Measurements from ENCODE around the gene CTBP2.

The CTBP2 gene

DNA sequence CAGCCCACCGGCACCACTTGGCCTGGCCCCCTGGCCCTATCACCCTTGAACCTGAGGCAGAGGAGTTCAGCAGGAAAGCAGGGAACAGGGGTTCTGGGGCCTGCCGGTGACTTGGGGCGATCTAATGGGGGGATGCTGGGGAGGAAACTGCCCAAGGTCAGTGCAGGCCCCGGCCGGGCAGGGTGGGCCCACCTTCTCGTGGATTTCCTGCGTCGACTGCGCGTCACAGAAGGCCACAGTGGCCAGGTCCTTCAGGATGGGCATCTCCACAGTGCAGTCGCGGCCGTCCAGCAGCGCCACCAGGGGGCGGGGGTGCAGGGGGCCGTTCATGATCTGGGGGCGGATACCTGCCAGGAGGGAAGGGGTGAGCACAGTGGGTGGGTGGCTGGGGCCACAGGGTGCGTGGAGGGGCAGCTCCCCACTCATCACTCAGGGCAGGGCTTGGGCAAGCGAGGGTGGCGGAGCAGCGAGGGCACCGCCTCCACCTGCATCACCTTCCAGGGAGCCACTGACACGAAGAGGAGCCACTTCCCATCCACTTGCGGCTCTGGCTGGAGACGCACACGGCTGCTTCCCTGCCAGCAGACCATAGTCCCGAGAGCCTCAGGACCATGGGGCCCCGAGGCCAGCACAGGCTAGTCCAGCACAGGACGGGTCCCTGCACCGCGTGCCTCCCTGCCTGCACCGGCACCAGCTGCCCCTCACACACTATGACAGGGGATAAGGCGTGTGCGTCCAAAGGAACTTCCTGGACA lies 157.0 kb downstream of the CTBP2 start:
- DNase-seq = no peak

DNA sequence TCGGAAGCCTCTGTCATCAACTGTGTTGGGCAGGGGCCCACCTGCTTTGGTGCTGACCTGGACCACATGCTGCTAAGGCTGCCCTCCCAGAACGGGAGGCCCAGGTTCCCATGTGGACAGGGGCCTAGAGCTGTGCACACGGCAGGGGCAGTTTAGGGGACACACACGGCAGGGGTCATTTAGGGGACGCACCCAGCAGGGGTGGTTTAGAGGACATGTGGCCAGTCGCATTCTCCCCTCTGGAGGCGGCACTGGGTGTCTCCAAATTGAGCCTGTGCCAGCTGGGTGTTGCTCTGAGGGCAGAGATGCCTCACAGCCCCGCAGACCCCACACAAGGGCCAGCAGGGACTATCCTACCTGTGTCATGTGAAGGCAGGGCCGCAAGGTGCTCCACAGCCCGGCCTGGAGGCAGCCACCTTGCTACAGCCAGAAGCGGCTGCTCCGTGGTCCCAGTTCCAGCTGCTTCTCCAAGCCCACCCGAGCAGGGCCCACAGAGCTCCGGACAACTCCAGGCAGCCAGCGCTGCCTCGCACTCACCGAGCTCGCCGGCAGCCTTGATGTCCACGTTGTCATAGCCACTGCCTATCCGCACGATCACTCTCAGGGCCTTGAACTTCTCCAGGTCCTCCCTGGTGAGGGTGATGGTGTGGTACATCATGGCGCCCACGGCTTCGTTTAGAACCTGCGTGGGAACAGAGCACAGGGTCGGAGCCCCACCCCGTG lies 157.8 kb downstream of the CTBP2 start:
- no peak for DNase-seq

DNA sequence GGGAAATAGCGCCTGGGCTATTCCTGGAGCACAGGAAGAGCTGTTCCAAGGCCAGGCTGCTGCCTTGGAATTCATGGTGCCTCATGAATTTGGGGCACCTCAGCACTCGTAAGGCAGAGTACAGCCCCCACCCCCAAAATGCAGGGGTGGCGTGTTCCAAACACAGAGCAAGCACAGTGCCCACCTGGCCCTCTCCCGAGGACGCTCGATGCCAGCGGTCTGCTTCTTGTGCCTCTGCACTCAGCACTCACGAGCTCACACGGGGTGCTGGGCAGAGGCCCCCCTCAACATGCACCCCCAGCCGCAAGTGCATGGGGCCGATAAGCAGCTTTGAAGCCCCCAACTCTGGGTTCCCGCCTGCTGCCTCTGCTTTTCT lies 158.3 kb downstream of the CTBP2 start:
- DNase-seq = no peak

DNA sequence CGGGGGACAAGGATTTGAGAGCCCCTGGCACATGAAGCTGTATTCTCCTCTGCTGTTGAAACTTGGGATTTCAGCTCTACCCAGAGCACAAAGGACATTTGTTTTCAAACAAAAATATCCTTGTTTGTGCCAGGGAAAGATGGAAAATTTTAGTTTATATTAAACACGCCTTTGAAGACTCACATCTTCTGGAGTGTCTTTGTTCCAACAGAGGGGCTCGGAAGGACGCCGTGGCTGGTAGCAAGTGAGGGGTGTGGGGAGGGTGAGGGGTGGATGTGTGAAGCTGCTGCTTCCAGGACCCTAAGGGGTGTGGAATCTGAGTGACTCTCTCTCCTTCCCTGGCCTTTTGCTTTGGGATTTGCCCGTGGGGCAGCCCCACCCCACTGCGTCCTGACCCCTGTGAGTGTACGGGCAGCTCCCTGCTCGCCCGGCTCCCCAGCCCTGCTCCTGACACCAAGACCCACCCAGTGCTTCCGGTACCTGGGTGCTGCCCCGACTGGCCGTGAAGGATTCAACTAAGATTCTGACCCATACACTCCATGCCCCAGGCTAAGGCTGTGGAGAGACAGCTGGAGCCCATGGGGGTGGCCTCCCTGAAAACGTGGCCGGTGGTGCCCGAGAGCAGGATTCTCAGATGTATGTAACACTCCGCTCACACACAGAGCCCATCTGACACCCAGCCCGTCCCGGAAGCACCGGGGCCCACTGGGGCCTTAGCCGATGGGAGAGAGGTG lies 158.9 kb downstream of the CTBP2 start:
- no peak for DNase-seq

DNA sequence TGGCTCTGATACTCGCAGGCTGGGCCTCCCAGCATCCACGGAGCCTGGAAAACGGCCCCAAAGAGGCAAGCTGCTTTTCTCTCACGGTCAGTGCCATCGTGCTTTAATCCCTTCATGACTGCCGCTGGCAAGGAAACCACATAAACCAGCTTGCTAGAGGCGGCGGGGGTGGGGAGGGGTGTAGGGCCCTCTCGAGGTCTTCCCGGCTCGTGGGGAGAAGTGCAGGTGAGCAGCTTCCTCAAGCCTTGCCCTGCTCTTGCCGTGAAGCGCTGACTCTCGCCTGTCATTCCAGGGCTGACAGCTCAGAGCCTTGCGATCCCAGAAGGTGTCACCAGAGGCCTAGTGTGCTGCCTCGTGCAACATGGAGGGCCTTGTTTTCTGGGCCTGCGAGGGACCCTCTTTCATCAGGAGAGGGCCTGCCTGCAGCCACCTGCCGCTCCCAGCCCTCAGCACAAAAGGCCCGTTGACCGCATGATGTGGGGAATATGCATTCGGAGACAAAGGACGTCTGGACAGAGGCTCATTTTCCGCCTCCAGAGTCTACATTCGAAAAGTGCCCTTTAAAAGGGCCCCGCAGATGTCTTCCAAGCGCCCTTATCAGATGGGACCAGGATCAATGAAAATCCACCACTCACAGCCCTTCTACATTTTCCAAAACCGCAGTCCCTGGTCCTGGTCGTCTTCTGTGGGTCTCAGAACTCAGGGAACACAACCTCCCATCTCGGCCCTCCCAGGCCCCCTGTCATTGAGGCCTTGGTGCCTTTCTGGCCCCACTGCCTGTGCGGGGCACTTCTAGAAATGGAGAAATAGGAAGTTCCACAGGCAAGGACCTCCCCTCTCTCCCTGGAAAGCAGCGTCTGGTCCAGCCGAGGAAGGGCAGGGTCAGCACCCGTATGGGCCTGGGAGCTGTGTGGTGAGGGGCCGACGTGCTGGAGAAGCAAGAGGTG lies 159.7 kb downstream of the CTBP2 start:
- no peak for DNase-seq

DNA sequence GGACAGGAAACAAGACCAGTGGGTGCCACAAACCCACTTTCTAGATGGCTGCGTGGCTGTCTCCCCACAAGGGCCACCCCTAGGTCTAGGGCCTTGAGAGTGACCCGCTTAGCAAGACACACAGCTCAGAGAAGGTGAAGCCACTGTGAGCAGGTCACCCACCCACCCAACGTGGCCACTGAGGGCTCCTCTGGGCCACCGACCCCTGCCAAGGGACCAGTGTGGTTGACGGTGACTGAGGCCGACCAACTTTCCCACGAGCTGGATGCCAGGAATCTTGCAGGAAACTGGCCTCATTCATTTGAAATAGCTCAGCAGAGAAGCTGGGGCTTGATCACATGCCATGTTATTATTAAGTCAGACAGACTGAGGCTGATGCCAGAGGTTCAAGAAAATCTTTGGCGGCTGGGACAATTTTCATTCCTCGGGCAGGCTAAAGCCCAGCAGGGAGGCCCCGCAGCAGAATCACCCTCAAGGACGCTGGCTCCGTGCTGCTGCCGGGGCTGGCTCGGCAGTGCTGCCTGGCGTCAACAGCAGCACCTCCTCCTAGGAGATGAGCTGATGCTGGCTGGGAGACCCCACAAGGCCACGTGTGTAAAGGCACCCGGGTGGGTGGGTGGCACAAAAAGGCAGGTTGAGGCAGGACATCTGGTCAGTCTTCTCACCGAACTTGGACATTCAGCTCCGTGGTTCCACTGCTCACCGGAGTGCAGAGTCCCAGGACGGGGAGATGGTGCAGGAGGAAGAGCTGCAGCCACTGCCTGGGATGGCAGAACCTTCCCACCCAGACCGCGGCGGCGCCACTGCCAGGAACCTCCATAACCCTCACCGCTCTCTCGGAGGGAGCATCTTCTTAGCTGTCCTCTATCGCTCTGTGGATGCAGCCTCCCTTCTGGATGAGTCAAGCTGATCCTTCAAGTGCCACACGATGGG lies 160.7 kb downstream of the CTBP2 start:
- DNase-seq = no peak

DNA sequence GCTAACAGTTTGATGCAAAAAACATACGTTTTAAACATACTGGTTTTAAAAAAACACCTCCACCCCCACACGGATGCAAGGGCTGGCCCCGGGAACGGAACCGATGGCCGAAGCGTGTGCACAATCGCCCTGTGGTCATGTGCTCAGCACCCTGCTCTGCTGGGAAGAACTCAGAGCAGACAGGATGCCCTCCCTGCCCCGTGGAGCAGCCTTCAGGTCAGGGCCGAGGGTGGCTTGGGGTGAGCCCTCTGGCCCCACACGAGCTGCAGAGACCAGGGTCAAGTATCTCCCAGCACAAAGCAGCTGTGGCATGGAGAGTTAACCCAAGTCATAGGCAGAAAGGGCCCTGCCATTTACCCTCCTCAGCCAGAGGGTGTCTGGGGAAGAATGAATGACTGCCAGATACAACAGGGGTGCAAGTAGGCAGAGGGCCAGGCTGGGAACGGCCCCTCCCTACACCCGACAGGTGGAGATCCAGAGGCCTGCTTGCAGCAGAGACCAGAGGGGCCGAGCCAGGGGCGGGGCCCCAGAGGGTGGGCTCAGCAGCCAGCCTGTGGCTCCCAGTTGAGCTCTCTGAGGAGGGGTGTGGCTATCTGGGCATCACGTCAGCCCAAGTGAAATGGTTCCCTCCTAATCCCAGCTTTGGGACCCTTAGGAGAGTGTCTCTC lies 161.6 kb downstream of the CTBP2 start:
- no peak for DNase-seq

DNA sequence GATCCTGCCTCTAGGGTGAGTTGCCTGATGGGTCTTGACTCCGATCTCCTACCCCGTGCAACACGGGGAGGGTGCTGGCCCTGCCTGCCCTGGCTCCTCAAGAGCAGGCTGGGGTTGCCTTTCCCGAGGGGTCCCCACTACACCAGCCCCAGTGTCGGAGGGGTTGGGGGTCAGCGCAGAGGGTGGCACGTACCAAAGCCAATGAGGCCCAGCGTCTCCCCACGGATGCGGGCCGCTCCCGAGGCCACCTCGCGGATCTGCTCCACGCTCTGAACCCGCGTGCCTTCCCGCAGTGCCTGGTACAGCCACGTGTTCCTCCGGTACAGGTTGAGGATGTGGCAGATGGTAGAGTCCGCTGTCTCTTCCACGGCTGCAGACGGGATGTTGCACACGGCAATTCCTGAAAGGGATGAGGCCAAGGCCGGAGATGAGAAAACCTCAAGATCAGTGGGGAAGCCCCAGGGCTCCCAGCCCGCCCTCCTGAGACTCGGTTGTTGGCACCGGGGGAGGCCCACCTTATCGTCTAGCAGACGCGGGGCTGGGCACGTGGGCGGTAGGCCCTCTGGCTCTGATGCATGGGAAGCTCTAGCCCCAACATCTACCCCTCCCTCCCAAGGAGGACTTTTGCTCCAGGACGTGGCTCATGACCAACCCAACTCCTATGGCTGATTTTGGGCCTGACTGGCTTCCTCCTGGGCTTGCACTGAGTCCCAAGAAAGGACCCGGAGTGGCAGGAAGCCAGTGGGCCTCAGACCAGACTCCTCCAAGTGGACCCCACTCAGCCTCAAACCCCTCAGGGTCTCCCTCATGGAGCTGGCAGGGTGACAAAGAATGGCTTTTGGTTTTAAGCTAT lies 162.4 kb downstream of the CTBP2 start:
- no peak for DNase-seq

DNA sequence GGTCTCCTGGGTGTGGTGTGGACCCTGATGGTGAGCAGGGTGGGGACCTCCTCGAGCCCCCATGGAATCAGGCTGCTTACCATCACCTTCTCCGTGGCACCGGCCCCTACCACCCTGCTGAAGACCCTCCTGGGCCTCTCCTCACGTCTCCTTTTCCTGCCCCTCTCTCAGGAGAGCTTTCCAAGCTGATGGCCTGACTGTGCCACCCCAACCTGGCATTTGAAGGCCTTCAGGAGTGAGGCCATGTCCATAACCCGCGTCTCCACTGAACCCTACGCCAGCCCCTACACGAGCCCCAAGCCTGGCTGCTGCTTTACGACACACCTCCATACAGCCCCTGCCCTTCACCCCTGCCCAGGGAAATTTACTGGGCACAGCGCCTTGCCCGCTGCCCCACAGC lies 163.1 kb downstream of the CTBP2 start:
- DNase-seq = no peak

DNA sequence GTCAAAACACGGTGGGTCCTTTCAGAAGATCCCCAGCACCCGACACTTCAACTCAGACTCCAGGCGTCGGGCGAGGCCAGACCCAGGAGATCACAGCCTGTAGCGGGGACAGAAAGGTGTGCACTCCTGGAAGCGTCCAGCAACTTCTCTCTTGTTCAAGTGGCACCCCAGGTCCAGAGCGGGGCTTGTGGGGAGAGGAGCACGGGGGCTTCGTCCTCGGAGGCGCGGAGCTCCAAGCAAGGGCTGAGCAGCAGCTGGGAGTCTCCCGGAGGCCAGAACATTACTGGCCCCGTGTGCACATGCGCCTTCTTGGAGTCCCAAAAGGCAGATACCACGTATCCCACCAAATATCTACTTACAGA lies 163.5 kb downstream of the CTBP2 start:
- DNase-seq = no peak

DNA sequence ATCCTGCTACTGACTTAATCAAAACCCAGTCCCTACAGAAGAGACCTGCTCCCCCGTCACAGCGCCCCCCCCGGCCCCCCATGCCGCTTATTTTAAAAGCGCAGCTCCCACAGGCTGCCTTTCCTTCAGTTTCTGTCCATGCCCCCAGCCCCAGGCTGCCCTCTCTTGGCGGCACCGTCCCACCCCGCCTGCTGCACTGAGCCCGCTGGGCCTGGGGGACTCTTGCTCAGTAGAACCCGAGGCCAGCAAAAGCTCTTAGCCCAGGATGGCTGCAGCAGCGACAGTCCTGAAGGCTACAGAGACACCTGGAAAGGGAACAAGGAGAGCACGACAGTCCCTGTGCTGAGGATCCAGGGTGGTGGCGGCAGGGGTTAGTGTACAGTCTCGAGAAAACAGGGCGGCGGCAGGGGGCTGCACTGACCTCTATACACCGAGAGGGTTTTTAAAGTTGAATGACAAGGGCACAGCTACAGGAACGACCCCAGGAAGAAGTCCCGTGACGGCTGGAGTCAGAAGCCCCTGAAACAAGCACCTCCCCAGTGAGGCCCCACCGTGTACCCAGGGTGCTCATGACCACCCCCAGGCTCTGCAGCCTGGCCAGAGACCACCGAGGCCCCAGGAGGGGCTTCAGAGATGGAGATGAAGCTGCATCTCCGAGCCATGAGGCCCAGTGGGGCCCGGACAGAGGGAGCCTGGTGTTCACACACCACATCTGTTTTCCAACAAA lies 164.1 kb downstream of the CTBP2 start:
- DNase-seq = no peak

DNA sequence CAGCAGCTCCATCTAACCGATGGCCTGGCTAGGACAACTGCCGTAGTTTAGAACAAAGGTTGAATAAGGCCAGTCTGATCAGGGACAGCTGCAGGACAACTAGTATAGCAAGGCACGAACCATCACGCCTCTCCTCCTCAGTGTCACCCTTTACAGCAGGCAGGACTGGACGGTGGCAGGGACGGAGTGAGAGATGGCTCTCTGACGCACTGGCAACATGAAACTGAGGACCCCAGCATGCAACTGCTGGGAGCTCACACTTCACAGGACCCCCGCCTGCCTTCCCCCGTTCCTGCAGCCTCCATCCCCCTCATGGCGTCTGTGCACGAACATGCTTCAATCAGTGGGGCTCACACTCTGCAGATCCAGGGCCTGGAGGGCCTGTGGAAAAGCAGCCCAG lies 164.8 kb downstream of the CTBP2 start:
- no peak for DNase-seq

DNA sequence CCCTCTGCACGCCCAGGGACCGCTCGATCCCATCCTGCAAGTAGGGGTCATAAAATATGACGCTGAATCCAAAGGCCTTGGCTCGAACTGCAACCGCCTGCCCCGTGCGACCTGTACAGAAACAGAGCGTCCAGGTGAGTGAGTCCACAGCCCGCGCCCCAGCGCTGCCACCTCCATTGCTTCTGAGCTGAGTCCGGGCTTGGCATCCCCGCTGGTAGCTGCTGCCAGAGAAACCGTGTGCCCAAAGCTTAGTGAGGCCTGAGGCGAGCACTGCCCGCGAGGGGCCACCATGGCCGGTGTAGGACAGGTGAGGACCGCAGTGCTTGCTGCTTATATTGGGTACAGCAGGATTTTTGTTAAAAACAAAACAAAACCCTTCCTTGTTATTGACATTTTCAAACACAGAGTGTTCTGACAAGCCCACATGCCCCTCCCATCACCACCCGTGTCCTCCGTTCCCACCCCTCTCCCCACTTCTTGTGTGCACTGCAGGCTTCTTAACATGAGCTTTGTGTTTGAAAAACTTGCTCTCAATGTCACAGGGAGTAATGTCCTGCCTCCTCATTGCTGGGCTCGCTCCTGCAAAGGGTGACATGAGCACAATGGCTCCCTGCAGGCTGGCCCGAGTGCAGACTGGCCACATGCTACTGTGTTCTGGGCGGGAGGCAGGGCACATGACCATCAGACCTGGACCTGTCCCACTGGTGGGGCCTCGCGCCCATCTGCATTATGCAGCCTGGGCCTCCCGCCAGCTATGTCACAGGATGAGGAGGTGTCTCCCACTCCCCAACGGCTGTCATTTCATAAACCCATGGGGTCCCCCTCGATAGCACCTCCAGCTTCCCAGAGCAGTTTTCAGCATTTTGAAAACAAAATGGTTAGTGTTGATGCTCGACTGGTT lies 165.5 kb downstream of the CTBP2 start:
- DNase-seq = no peak

DNA sequence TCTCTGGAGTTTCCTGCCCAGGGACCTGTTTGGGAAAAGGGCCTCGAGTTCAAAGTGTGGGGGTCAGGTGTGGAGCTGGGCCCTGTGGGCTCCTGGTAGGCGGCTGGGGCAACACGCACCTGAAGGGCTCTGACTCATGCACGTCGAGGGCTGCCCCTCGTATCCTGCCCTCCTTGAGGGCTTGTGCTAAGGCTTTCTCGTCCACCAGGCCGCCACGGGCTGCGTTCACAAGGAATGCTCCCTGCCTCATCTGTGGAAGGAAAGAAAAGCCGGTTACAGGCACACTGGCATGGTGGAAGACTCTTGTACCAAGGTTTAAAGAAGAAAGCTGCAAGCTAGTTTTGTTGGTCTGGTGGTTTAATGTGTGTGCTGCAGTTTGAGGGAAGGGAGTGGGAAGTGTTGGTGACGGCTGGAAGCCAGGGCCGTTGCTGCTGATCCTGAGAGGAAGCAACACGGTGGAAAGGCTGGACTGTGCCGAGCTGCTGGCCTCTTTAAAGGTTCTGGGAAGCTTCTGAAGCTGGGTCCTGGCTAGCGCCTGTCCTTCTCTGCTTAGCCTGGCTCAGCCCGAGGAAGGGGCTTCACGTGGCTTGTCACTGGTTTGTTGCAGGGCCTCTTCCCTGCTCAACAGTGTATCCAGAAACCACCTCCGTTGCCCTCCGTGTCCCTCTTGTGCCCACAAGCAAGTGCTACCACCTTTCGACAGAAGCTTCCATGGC lies 166.5 kb downstream of the CTBP2 start:
- DNase-seq = no peak

DNA sequence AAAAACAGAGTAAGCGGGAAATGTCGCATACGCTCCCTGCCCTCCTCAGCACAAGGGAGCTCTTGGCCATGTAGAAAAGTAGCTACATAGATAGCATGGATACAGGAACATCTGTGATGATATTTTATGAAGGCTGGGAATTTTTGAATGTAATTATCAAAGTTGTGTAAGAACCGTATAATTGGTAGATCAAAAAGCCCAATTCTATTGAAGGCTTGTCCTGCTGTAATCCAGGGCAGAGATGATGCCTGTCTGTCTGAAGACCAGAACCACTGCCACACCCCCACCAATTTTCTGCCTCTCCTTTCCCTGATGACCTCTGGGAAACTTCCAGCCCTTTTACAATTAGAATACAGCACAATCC lies 167.0 kb downstream of the CTBP2 start:
- DNase-seq = no peak

DNA sequence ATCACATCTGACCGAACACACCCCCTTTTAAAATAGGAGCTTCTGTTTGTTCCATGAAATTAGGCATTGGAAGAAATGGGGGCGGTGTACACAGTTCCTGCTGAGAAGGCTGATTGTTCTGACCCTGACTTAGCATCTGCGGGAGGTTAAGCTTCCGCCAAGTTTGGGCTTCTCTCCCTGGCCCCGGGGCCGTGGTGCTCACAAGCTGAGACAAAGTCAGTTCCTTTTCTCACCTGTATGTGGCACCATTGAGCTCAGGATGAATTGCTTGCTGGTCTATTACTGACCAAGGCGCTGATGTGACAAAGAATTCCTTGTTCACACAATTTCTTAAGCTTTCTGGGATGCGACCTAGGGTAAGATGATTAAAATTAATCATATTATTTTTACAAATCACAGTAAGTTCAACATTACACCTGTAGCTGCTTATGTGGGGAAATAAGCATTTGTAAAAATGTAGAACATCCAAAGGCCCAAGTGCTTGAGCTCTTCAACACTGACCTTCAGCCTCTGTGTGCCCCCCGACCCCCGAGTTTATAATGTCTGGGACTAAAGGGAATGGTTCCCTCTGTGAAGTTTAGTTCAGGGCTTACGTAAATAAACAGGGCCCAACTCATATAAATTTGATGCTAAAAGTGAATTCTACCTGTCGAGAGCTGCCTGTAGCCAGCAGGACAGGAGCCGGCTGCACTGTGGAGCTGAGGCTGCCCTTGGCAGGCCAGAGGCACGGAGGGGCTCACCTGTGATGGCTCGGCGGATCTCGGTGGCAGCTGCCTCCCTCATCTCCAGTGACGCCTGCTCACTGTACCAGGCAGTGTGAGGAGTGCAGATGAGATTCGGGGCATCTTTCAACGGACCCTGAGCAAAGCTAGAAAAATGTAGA lies 167.7 kb downstream of the CTBP2 start:
- peak; percentile 49 for DNase-seq

DNA sequence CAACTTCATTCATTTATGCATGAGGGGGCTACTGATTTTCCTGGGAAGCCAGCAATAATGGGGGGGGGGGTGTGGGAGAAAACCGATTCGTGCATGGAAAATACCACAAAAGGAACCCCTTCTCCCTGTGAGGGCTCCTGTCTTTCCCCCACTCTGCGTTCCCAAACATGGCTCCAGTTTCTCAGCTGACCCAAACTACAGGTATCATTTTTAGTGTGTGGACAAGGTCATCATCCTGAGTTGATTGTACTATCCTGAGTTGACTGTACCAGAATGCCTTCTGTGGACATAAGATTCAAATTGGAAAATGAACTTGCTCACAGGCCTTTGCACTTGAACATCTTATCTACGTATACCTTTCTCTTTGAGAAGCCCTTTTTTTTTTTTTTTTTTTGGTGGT lies 168.5 kb downstream of the CTBP2 start:
- DNase-seq = no peak

All from activated CD4-positive, alpha-beta T cell treated with anti-CD3 and anti-CD28 coated beads for 48 hours (primary cell).